Dermis lymphatic vessel endothelial cell (primary cell): ENCODE measurements around the gene SETD7. TPM values are rescaled to one million over a fixed set of nuclear protein-coding genes. Genes with fewer than 3 reads are reported as not detected.

ENCODE experiments used
- total RNA-seq: library from RNA; depleted of rRNA; stranded (reverse); fragments of >200 nt; gene quantifications from 2 replicates; pipeline ENCODE4 v1.2.1, GENCODE V29; 2014

The SETD7 gene
- total RNA-seq: 52.9 and 60.2 TPM in 2 replicates

GRCh38 chr4:139556071-139556723 lies at the start of gene SETD7:
Gene SETD7 (minus strand): TSS chr4:139556219. CDS start chr4:139556137, 82 bp downstream.

DNA sequence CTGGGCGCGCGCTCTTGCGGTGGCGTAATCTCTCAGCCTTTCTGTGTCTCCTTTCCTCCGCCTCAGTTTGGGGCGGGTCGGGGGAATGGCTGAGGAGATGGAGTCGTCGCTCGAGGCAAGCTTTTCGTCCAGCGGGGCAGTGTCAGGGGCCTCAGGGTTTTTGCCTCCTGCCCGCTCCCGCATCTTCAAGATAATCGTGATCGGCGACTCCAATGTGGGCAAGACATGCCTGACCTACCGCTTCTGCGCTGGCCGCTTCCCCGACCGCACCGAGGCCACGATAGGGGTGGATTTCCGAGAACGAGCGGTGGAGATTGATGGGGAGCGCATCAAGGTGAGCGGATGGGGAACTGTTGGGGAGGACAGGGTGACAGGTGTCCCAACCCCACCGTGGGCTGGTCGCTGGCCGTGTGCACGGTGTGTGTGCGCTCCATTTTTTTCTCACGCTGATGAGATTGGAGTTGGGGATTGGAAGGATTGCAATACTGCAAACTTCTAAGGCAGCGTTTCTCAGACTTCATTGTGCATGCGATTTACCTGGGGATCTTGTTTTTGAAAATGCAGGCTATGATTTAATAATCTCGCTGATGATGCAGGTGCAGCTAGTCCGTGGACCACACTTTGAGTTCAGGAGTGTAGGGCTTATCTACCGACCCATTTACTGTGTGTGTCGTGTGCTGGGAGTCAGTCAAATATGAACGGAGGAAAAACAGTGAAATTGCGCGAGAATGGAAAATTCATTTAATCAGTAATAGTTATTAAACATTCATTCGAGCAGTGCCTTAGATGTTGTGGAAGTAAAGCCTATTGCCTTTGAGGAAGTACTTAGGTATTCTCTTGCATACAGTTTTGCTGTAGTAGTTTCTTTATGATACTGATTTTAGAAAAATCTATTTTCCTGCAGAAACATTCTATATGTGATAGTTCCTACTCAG lies 101.6 kb downstream of the SETD7 start, which contains the start of gene RAB33B:
Gene RAB33B (plus strand): TSS at position 11 of the 935 bp plus-strand sequence. CDS start 75 bp downstream, at position 86.

Other genes with a start within 250 kb of the SETD7 start
- 12.5 and 13.3 TPM in 2 replicates for gene RAB33B, start 102.1 kb downstream of the SETD7 start, total RNA-seq
- gene MGST2, start 109.6 kb upstream of the SETD7 start, total RNA-seq: 79.9 and 86.3 TPM in 2 replicates